K562 (cell line): ENCODE measurements around the gene CDHR2. TPM values are rescaled to one million over a fixed set of nuclear protein-coding genes. Genes with fewer than 3 reads are reported as not detected.
A peak's percentile ranks its signal among the peaks of the same experiment; 100 is the strongest.

ENCODE experiments used
- ATAC-seq: fragments of 200-7000 bp; cut with Tn5 transposase; 3 replicates; pipeline ENCODE4 v1.9.1; 2020; ENCODE audit warnings: moderate library complexity
- BruUV-seq: library from RNA; stranded (reverse); fragments of 400-500 nt; replicated peaks from 2 replicates; lab custom pipeline; 2021; lab: Mats Ljungman, UMichigan
- CTCF ChIA-PET: fragments of 300-600 bp; formaldehyde crosslinking; extraction: SDS; loops from one replicate; lab custom pipeline; 2021; ENCODE audit warnings: low intra/inter-chr PET ratio; lab: Yijun Ruan, JAX
- POLR2A ChIA-PET: fragments of 300-600, 350-650 bp; sonication (Branson Sonifier 250); formaldehyde crosslinking; extraction: SDS; loops from one replicate; lab custom pipeline; 2021; ENCODE audit warnings: antibody characterized with exemption, inconsistent platforms; lab: Yijun Ruan, JAX
- DNase-seq, 4 experiments: peaks; one replicate each; pipeline versions ENCODE4 v3.0.0 to v3.0.0-alpha.2; 2011 to 2018; ENCODE audit warnings: low spot score in 3 of 4, mixed read lengths in 3 of 4; ENCODE audit errors: extremely low read depth in 1 of 4
- FAIRE-seq: peaks from 2 replicates; lab custom pipeline; 2011; peaks lifted over from hg19 to GRCh38; lab: Jason Lieb, UNC
- H2AFZ ChIP-seq: 2 replicates; pipeline ENCODE4 v1.6.0; 2011; ENCODE audit warnings: low read depth, low read length, control low read depth, inconsistent platforms
- H3K27ac ChIP-seq: fragments of 200-600 bp; 3 replicates; pipeline ENCODE4 v1.8.0; 2011; ENCODE audit warnings: low read depth, mild to moderate bottlenecking, control low read depth, inconsistent platforms, low read length, moderate library complexity, mixed read lengths; ENCODE audit errors: extremely low read depth
- H3K27me3 ChIP-seq, 2 experiments: fragments of 300-600 bp in 1 of 2; 2 replicates in 1 of 2; 3 replicates in 1 of 2; pipeline versions ENCODE4 v1.6.0 to v1.8.0; 2011; ENCODE audit warnings: inconsistent platforms in 2 of 2, low read length in 2 of 2, mild to moderate bottlenecking in 1 of 2, mixed read lengths in 1 of 2, moderate library complexity in 1 of 2; ENCODE audit not compliant: control insufficient read depth in 2 of 2, insufficient read depth in 2 of 2
- H3K36me3 ChIP-seq: fragments of 300-600 bp; 3 replicates; pipeline ENCODE4 v1.8.0; 2011; ENCODE audit warnings: mild to moderate bottlenecking, low read length, inconsistent platforms; ENCODE audit not compliant: control insufficient read depth, insufficient read depth
- H3K4me1 ChIP-seq, 2 experiments: fragments of 200-600 bp in 1 of 2; replicated peaks in 1 of 2; 2 replicates in 1 of 2; 3 replicates in 1 of 2; pipeline versions ENCODE4 v1.5.1 to v1.8.0; 2011; ENCODE audit warnings: inconsistent platforms in 2 of 2, low read length in 2 of 2, mild to moderate bottlenecking in 1 of 2, mixed read lengths in 1 of 2, moderate library complexity in 1 of 2; ENCODE audit not compliant: control insufficient read depth in 2 of 2, insufficient read depth in 2 of 2
- H3K4me2 ChIP-seq: 2 replicates; pipeline ENCODE4 v1.6.1; 2011; ENCODE audit warnings: low read length, control low read depth, inconsistent platforms, mixed read lengths; ENCODE audit not compliant: insufficient read depth
- H3K4me3 ChIP-seq: fragments of 200-600 bp; sonication (generic), shearing (Covaris generic); 2 replicates; pipeline ENCODE4 v1.5.1; 2016; ENCODE audit warnings: control low read depth, inconsistent platforms
- H3K79me2 ChIP-seq: fragments of 200-600 bp; 3 replicates; pipeline ENCODE4 v1.8.0; 2011; ENCODE audit warnings: low read length, inconsistent platforms; ENCODE audit not compliant: control insufficient read depth, insufficient read depth
- H3K9ac ChIP-seq, 2 experiments: 2 replicates each; pipeline versions ENCODE4 v1.6.0 to v1.6.1; 2011; ENCODE audit warnings: low read depth in 2 of 2, low read length in 2 of 2, control low read depth in 1 of 2, inconsistent platforms in 1 of 2, mild to moderate bottlenecking in 1 of 2, mixed read lengths in 1 of 2; ENCODE audit not compliant: insufficient read depth in 1 of 2
- H3K9me1 ChIP-seq: one replicate; pipeline ENCODE4 v1.6.0; 2011; ENCODE audit warnings: inconsistent platforms, mild to moderate bottlenecking, low read length, moderate library complexity; ENCODE audit not compliant: control insufficient read depth, insufficient read depth
- H3K9me3 ChIP-seq: replicated peaks from 2 replicates; pipeline ENCODE4 v1.5.1; 2011; ENCODE audit warnings: low read depth, low read length, inconsistent platforms; ENCODE audit not compliant: control insufficient read depth, insufficient read depth
- H4K20me1 ChIP-seq: replicated peaks from 2 replicates; pipeline ENCODE4 v1.6.1; 2011; ENCODE audit warnings: low read length, inconsistent platforms, mixed read lengths; ENCODE audit not compliant: control insufficient read depth, insufficient read depth
- ARID3B ChIP-seq: fragments of 250-450 bp; sonication (Bioruptor Pico); IDR thresholded peaks from 2 replicates; pipeline ENCODE4 v1.4.0; 2020; ENCODE audit warnings: borderline replicate concordance
- BRD4 ChIP-seq: fragments of 200-600 bp; sonication (generic); IDR thresholded peaks from 2 replicates; pipeline ENCODE4 v1.6.1; 2017; ENCODE audit warnings: inconsistent platforms
- CHCHD3 ChIP-seq: fragments of 250-450 bp; sonication (Bioruptor Pico); IDR thresholded peaks from 2 replicates; pipeline ENCODE4 v2.1.2; 2022; ENCODE audit warnings: mild to moderate bottlenecking
- DPF2 ChIP-seq: fragments of 450-650 bp; IDR thresholded peaks from 2 replicates; pipeline ENCODE4 v1.6.1; 2016
- EP300 ChIP-seq: IDR thresholded peaks from 2 replicates; pipeline ENCODE4 v1.6.1; 2012; ENCODE audit warnings: low read length, improper control_type of control experiment
- FOXK1 ChIP-seq: sonication (generic); formaldehyde crosslinking; IDR thresholded peaks from 2 replicates; pipeline ENCODE4 v1.8.0; 2022; ENCODE audit warnings: missing genetic modification reagents, mild to moderate bottlenecking, borderline replicate concordance
- ILK ChIP-seq: fragments of 450-650 bp; IDR thresholded peaks from 2 replicates; pipeline ENCODE4 v1.6.1; 2016; ENCODE audit warnings: missing genetic modification characterization, low read depth, mild to moderate bottlenecking, missing compliant biosample characterization, moderate library complexity, borderline replicate concordance
- OTX1 ChIP-seq: fragments of 450-650 bp; formaldehyde crosslinking; IDR thresholded peaks from 2 replicates; pipeline ENCODE4 v1.4.0; 2022; ENCODE audit warnings: mild to moderate bottlenecking
- RNF2 ChIP-seq: sonication (generic); IDR thresholded peaks from 2 replicates; pipeline ENCODE4 v1.6.1; 2016
- SMARCA4 ChIP-seq: fragments of 450-650 bp; IDR thresholded peaks from 2 replicates; pipeline ENCODE4 v1.6.1; 2016
- SNRNP70 ChIP-seq: fragments of 200-400 bp; formaldehyde crosslinking; optimal IDR thresholded peaks from 2 replicates; pipeline ENCODE3; 2017; ENCODE audit warnings: low read depth, low read length
- TRIM25 ChIP-seq: fragments of 450-650 bp; IDR thresholded peaks from 2 replicates; pipeline ENCODE4 v1.7.0; 2016; ENCODE audit warnings: borderline replicate concordance
- ZFP36 ChIP-seq: fragments of 150-350 bp; IDR thresholded peaks from 2 replicates; pipeline ENCODE4 v1.6.1; 2018; ENCODE audit warnings: low read length, low read depth; ENCODE audit not compliant: partially characterized antibody
- ZNF224 ChIP-seq: sonication (generic); formaldehyde crosslinking; IDR thresholded peaks from 2 replicates; pipeline ENCODE4 v1.8.0; 2022; ENCODE audit warnings: mild to moderate bottlenecking, missing genetic modification reagents
- ZNF707 ChIP-seq: fragments of 250-450 bp; sonication (Bioruptor Pico); conservative IDR thresholded peaks from 2 replicates; pipeline ENCODE4 v1.8.0; 2022; ENCODE audit warnings: inconsistent platforms, mild to moderate bottlenecking, moderate library complexity
- WGBS: fragments of 100-300 bp; shearing (Covaris generic); methylation state at CpG from one replicate; pipeline ENCODE4 v1.1.6; 2016; ENCODE audit warnings: low coverage, mixed read lengths; ENCODE audit not compliant: insufficient coverage; ENCODE audit errors: missing lambda C conversion rate; 5-methylcytosine and 5-hydroxymethylcytosine counted together
- in situ Hi-C: fragments of 300-500 bp; cut with MboI; formaldehyde crosslinking; loops from 4 replicates; pipeline ENCODE4 v1.15.0; 2018; ENCODE audit warnings: inconsistent platforms, mixed read lengths
- intact Hi-C: fragments of 100-400 bp; cut with micrococcal nuclease; formaldehyde crosslinking; loops from 2 replicates; pipeline ENCODE4 v1.14.2; 2022
- polyA plus RNA-seq, 8 experiments: library from polyadenylated mRNA; depleted of rRNA in 4 of 8; stranded (reverse) in 5 of 8; unstranded in 3 of 8; fragments of >200 nt; fragmentation: Nextera tagmentation in 2 of 8; fragmentation: Illumina TruSeq in 1 of 8; extraction: Ambion mirVana in 2 of 8; extraction: Trizol in 1 of 8; gene quantifications; 2 replicates each; pipeline versions ENCODE4 v1.2.1 to v1.2.3, GENCODE V29; 2011 to 2014; ENCODE audit warnings: inconsistent platforms in 1 of 8, missing spikeins in 1 of 8
- total RNA-seq, 7 experiments: library from RNA; depleted of rRNA in 6 of 7; stranded (reverse); fragments of >200 nt in 6 of 7; fragmentation: Illumina TruSeq in 2 of 7; extraction: Trizol in 2 of 7; gene quantifications; 2 replicates each; pipeline versions ENCODE4 v1.2.1 to v1.2.3, GENCODE V29; 2011 to 2021; ENCODE audit warnings: low replicate concordance in 1 of 7
- TF ChIP-seq, protein P1 (sequence below): IDR thresholded peaks from 3 replicates; pipeline ENCODE4 v1.6.1; 2011; ENCODE audit warnings: borderline replicate concordance, mild to moderate bottlenecking, moderate library complexity; ENCODE audit not compliant: insufficient read length; ENCODE audit errors: extremely low read depth

CDHR2 gene
- total and polyA plus RNA-seq, 9 of the 15 experiments (the other 6 are each of a cell fraction or from before 2014, with no cell fraction given) = 0.01 to 0.62 (median 0.09) TPM; not detected in 2

- TF ChIP-seq ZFP36 (no peak), OTX1 (no peak)
Observed at GRCh38 chr5:176521286-176521685, 27.9 kb upstream of the CDHR2 start (continued).

DNA sequence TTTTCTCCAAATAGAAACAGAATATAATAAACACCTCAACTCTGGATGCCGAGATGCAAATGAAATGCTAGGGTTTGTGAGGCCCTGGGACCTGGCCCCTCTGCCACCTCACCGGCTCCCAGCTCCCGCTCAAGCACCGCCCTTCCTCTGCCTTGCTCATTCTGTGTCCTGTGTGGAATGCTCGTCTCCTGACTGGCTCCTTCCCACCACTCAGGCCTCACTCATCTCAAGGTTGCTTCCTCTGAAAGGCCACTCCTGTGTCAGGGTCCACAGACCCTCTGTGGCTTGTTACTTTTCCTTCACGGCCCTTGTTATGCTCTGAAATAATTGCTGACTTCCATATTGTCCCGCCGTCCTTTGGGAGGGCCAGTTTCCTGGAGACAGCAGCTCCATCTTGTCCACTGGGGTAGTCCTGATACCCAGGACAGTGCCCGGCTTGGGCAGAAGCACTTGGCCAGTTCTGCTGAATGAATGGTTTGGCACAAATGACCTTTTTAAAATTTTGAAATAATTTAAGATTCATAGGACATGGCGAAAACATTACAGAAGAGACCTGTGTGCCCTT, 27.4 kb upstream of the CDHR2 start:
- H3K4me2 ChIP-seq = no peak overlapping the region
- ChIA-PET POLR2A (interaction anchor here (0.8 to 1.4 kb wide), 4 partner anchors 10 to 19 kb away, joined by 3 to 5 read pairs (median 4); no protein-coding TSS in a partner anchor), CTCF (no interaction called here)
- no peaks in the 10 kb centered on the region for H3K9me1 ChIP-seq
- in situ Hi-C loops (no loop called here), intact Hi-C loops (no loop called here)
- BruUV-seq = no TSS peak
- no peak for DNase-seq
- H3K27me3 ChIP-seq = peaks cover 13 to 20% of the 10 kb centered on the region in 2 experiments; a peak in 3 of 5 replicates
- peak; percentile 10; the same call in 2 of the 3 replicates for ATAC-seq
- H3K79me2 ChIP-seq = no peaks in the 10 kb centered on the region
- 33% methylated on average over 10 of the region's 10 CpGs for WGBS
- peaks cover 0 to 5% of the 10 kb centered on the region in 2 experiments; a peak in 2 of 5 replicates for H3K4me1 ChIP-seq
- no peaks in the 10 kb centered on the region for H4K20me1 ChIP-seq
- H2AFZ ChIP-seq = no peak overlapping the region
- no peak overlapping the region for H3K27ac ChIP-seq
- no peaks in the 10 kb centered on the region for H3K9me3 ChIP-seq
- no peak overlapping the region for H3K9ac ChIP-seq
- FAIRE-seq = no peak
- H3K4me3 ChIP-seq = no peak overlapping the region
- no peaks in the 10 kb centered on the region for H3K36me3 ChIP-seq
- no peak for TF ChIP-seq TRIM25
- TF ChIP-seq SMARCA4 = no peak
- TF ChIP-seq EP300 = no peak
- TF ChIP-seq, protein P1, sequence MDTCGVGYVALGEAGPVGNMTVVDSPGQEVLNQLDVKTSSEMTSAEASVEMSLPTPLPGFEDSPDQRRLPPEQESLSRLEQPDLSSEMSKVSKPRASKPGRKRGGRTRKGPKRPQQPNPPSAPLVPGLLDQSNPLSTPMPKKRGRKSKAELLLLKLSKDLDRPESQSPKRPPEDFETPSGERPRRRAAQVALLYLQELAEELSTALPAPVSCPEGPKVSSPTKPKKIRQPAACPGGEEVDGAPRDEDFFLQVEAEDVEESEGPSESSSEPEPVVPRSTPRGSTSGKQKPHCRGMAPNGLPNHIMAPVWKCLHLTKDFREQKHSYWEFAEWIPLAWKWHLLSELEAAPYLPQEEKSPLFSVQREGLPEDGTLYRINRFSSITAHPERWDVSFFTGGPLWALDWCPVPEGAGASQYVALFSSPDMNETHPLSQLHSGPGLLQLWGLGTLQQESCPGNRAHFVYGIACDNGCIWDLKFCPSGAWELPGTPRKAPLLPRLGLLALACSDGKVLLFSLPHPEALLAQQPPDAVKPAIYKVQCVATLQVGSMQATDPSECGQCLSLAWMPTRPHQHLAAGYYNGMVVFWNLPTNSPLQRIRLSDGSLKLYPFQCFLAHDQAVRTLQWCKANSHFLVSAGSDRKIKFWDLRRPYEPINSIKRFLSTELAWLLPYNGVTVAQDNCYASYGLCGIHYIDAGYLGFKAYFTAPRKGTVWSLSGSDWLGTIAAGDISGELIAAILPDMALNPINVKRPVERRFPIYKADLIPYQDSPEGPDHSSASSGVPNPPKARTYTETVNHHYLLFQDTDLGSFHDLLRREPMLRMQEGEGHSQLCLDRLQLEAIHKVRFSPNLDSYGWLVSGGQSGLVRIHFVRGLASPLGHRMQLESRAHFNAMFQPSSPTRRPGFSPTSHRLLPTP = no peak
- TF ChIP-seq SNRNP70 = no peak
- no peak for TF ChIP-seq ZNF707
- TF ChIP-seq ARID3B = no peak
- no peak for TF ChIP-seq ILK (tag)
- no peak for TF ChIP-seq BRD4
- no peak for TF ChIP-seq FOXK1 (CRISPR knock-in tag)
- TF ChIP-seq DPF2 = no peak
- TF ChIP-seq ZNF224 (CRISPR knock-in tag) = no peak
- no peak for TF ChIP-seq RNF2
- no peak for TF ChIP-seq CHCHD3 (CRISPR knock-in tag)
